Esophagus squamous epithelium (tissue), 4 donors: Measurements from ENCODE around the gene ATP6V1A.

Source experiments
- POLR2A ChIP-seq, 4 donors: fragments of 450-650 bp; IDR thresholded peaks; one replicate each; pipeline ENCODE4 v1.6.1; 2017; ENCODE audit warnings: antibody characterized with exemption in 4 of 4, mild to moderate bottlenecking in 4 of 4, moderate library complexity in 3 of 4
- TF ChIP-seq, protein P1 (sequence below), 6 experiments: fragments of 450-650 bp in 4 of 6; fragments of 200-600 bp in 2 of 6; sonication (generic) in 2 of 6; IDR thresholded peaks; one replicate each; pipeline ENCODE4 v1.5.1; 2016 to 2019; ENCODE audit warnings: antibody characterized with exemption in 6 of 6, mild to moderate bottlenecking in 4 of 6, moderate library complexity in 4 of 6

DNA sequence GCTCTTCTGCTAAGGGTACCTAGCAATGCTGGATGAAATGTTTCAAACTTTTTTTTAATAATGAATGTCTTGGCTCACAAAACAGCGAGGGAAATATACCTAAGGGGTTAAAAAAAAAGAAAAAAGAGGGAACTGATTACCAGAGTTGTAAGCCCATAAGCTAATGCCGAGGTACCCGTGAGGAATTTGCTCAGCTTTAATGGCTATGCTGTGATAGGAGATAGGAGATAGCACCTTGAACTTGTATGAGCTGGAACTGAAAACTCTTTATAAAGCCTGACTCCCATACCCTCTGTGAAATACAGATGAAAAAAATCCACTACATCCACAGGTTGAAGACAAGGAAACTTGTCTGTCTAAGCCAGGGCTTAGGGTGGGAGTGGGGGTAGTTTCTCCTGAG lies 105.7 kb downstream of the ATP6V1A start:
- TF ChIP-seq, protein P1, sequence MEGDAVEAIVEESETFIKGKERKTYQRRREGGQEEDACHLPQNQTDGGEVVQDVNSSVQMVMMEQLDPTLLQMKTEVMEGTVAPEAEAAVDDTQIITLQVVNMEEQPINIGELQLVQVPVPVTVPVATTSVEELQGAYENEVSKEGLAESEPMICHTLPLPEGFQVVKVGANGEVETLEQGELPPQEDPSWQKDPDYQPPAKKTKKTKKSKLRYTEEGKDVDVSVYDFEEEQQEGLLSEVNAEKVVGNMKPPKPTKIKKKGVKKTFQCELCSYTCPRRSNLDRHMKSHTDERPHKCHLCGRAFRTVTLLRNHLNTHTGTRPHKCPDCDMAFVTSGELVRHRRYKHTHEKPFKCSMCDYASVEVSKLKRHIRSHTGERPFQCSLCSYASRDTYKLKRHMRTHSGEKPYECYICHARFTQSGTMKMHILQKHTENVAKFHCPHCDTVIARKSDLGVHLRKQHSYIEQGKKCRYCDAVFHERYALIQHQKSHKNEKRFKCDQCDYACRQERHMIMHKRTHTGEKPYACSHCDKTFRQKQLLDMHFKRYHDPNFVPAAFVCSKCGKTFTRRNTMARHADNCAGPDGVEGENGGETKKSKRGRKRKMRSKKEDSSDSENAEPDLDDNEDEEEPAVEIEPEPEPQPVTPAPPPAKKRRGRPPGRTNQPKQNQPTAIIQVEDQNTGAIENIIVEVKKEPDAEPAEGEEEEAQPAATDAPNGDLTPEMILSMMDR (IDR thresholded peaks at IDR 0.05): no peak
- TF ChIP-seq POLR2A (IDR thresholded peaks at IDR 0.05): no peak
